G401 (cell line): ENCODE data around the gene RAD51AP1. TPM values are rescaled to one million over a fixed set of nuclear protein-coding genes. Genes with fewer than 3 reads are reported as not detected.

Experiments used
- DNase-seq: peaks from one replicate; pipeline ENCODE4 v3.0.0-alpha.2; 2015; ENCODE audit warnings: low spot score
- in situ Hi-C: cut with HindIII; loops from 2 replicates; pipeline ENCODE4 v1.10.0; 2016; ENCODE audit warnings: low sequenced_read_pairs, mixed read lengths
- total RNA-seq: library from RNA; depleted of rRNA; stranded (reverse); fragments of >200 nt; shearing (Covaris generic); gene quantifications from 2 replicates; pipeline ENCODE4 v1.2.3, GENCODE V29; 2014

Gene RAD51AP1
- total RNA-seq, 1 experiment from 2014 or later = 47.7 TPM

- no peak for DNase-seq
- in situ Hi-C loops = no loop called here
These were observed 629 bp downstream of the RAD51AP1 start for GRCh38 chr12:4539167-4539870.

DNA sequence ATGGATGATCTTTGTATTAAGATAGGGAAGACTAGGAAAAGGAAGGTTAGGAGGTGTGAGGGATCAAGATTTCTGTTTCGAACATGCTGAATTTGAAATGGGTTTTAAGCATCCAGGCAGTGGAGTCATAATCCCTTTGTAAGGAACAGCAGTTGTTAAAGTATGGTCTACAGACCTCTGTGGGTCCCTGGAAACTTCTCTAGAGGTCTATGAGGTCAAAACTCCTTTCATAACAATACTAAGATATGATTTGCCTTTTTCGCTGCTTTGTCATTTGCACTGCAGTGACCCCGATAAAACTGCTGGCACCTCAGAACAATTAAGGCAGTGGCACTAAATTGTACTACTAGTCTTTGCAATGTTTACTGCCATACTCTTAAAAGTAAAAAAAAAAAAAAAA is 1.5 kb downstream of the RAD51AP1 start:
- no peak for DNase-seq
- in situ Hi-C loops = no loop called here

- in situ Hi-C loops = no loop called here
- no peak for DNase-seq
These were observed 1.9 kb downstream of the RAD51AP1 start for GRCh38 chr12:4540638-4541037.

GRCh38 chr12:4545195-4545594 is 6.5 kb downstream of the RAD51AP1 start:
- in situ Hi-C loops = no loop called here
- DNase-seq = no peak

DNA sequence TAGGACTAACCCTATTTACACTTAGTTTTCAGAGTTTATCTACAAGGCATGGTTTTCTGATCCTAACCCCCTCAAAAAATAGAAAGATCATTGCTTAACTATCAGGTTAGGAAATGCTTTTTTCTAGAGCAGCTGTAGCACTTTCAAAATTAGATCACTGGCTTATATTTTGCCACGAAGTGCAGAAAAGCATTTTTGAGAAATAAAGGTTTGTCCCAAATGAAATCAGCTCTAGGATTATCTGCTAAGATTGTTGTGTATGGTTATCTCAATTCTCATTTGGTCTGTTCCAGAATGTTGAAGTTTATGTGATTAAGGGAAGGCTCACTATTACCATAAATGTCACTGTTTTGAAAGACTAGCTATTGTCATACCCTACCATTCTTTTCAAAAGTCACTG is 13.5 kb downstream of the RAD51AP1 start:
- in situ Hi-C loops = no loop called here
- no peak for DNase-seq

GRCh38 chr12:4553943-4554342 is 15.3 kb downstream of the RAD51AP1 start:
- in situ Hi-C loops = no loop called here
- no peak for DNase-seq

GRCh38 chr12:4555804-4556203 is 17.1 kb downstream of the RAD51AP1 start:
- in situ Hi-C loops = no loop called here
- DNase-seq = no peak

GRCh38 chr12:4556735-4557530 is 18.2 kb downstream of the RAD51AP1 start:
- in situ Hi-C loops = no loop called here
- DNase-seq = no peak

- in situ Hi-C loops = no loop called here
These were observed 18.9 kb downstream of the RAD51AP1 start for GRCh38 chr12:4557586-4557985.

DNA sequence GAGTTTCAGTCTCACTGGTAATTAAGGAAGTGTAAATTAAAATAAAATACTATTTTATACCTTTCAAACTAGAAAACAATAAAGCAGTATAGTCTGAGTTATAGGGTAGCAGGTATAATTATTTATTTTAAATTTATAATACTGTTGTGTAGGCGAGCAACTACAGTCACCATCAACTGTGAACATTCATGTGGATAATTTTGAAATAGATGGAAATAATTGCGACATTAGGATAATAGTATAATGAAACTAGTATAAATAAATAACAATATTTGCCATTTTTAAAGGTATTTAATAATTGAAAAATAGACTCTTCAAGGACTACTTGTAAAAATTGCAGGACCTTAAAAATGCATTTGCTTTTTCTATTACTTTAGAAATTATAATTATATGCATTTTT is 19.5 kb downstream of the RAD51AP1 start:
- in situ Hi-C loops = no loop called here
- no peak for DNase-seq

More at GRCh38 chr12:4557586-4557985, 18.9 kb downstream of the RAD51AP1 start:
- no peak for DNase-seq

DNA sequence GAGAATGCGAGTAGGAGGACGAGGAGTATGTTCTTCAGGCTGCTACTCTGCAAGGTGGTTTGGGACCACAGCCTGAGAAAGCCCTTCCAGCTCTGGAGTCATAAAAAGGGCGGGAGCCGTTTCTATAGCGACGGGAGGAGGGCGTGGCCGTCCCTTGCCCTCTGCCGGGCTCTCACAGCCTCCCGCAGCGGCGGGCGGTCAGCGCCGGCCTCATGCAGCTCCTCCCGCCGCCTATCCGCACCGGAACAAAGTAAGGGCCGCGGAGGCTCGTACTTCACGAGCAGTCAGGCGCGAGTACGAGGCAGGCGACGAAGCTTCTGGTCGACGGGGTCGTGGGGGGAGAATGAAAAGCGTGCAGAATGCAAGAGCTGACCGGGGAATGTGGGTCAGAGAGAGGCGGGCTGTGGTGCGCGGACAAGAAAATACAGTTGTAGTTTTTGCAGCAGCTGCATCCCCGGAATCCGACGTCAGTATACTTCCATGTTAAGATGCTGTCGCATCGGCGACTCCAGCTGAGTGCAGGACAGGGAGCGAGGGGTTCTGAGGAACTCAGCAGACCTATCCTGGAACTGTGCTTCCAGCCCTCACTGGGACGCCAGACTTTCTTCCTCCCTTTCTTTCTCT is 23.5 kb downstream of the RAD51AP1 start, which contains the start of gene DYRK4:
DYRK4 (plus strand) TSS at position 175 of the 624 bp plus-strand sequence; CDS start at position 213, 38 bp downstream.
- in situ Hi-C loops = no loop called here
- peak; percentile 21 for DNase-seq

GRCh38 chr12:4563336-4563735 is 24.6 kb downstream of the RAD51AP1 start:
- DNase-seq = no peak
- in situ Hi-C loops = no loop called here

DNA sequence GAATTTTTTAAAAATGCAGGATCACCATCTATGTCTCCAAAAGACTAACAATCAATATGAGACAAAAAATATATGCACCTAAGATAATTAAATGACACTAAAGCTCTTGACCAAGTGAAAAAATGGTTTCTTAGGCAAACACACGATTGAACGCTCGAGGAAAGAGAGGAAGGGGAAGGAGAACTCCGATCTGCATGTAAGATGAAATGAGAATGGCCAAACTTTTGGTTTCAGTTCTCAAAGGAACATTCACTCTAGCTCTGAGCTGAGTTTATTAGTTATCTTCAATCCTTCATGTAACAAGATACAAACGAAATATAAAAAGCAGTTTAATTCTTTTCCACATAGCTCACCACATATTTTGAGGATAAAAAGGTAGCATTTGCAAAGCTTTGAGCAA is 26.1 kb downstream of the RAD51AP1 start:
- in situ Hi-C loops = no loop called here
- no peak for DNase-seq

DNA sequence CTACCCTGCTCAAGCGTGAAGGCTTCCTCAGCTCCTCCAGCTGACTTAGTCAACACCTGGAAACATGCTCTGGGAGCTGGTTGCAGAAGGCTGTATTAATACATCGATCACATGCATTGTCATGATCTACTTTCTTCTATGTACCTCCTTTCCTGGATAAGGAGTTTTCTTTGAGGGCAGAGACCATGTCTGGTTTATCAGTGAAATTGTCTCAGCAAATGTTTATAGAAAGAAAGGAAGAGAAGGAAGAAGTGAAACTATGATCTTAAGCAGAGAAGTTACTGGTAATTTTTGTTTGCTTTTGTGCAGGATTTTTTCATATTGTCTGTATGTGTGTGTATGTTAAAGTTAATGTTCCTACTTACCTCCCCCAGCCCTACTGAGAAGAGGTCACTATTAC is 27.8 kb downstream of the RAD51AP1 start:
- DNase-seq = no peak
- in situ Hi-C loops = no loop called here

- in situ Hi-C loops = no loop called here
- no peak for DNase-seq
These were observed 28.6 kb downstream of the RAD51AP1 start for GRCh38 chr12:4567073-4567881.

- no peak for DNase-seq
- in situ Hi-C loops = no loop called here
These were observed 30.6 kb downstream of the RAD51AP1 start for GRCh38 chr12:4569261-4569660.

GRCh38 chr12:4572680-4573079 is 34.0 kb downstream of the RAD51AP1 start:
- in situ Hi-C loops = no loop called here
- DNase-seq = no peak

- no peak for DNase-seq
- in situ Hi-C loops = no loop called here
These were observed 40.8 kb downstream of the RAD51AP1 start for GRCh38 chr12:4579305-4580102.

DNA sequence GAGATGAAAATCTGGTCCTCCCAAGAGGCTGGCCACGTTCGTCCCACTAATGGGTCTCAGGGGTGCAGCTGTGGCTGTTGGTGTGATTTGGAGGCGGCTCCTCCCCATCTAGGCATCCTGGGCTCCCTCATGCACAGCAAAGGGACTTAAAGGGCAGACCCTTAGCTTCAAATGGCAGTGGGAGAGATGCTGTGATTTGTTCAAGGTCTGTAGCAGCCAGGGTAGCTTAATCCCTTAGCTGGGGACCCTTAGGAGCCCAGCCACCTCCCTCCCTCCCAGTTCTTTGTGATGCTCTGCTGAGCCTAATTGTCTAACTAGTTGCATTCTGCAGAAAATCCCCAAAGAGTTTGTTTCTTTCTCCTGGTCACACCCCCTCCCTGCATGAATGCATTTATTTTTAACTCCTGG is 41.6 kb downstream of the RAD51AP1 start:
- no peak for DNase-seq
- in situ Hi-C loops = no loop called here
